NCI-H2227 treated with DMSO at 0.1 percent for 48 hours (cell line): ENCODE data around the gene SPRY2.
"Not testable (repeated sequence)": the region's sequence is repeated elsewhere in the genome, so short reads cannot be mapped to it uniquely, and the experiment has no call there.

ENCODE experiments used
- DNase-seq: peaks from one replicate; lab custom pipeline; 2025; lab: John Stamatoyannopoulos, UW

SPRY2 gene

DNA sequence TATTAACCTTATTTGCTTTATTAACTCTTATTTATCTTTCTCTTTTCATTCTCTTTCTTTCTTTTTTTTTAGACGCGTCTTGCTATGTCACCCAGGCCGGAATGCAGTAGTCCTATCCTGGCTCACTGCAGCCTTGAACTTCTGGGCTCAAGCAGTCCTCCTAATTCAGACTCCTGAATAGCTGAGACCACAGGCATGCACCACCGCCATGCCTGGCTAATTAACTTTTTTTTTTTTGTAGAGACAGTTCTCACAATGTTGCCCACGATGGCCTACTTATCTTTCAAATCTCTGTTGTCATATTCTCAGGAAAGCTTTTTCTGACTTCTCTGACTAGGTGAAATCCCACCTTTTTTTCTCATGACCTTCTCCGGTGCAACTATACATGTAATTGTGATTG lies 7.8 kb upstream of the SPRY2 start:
- no peak for DNase-seq

DNA sequence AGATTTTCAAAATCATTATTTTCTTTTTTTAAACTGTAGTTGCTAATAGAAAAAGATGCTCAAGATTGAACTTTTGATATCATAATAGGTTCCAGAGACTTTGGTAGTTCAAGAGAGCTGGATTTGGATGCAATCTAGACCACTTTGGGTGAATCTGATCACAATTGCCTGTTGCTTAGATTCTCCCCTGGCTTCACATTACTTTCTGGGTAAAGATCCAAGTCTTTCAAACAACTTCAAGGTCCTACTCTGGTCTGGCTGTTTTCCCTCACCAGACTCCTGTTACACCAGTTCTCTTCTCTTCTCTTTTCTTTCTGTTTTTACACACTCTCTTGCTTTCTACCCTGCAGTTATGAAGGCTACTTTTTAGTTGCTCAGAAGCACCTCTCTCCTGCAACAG lies 7.4 kb upstream of the SPRY2 start:
- DNase-seq = no peak

DNA sequence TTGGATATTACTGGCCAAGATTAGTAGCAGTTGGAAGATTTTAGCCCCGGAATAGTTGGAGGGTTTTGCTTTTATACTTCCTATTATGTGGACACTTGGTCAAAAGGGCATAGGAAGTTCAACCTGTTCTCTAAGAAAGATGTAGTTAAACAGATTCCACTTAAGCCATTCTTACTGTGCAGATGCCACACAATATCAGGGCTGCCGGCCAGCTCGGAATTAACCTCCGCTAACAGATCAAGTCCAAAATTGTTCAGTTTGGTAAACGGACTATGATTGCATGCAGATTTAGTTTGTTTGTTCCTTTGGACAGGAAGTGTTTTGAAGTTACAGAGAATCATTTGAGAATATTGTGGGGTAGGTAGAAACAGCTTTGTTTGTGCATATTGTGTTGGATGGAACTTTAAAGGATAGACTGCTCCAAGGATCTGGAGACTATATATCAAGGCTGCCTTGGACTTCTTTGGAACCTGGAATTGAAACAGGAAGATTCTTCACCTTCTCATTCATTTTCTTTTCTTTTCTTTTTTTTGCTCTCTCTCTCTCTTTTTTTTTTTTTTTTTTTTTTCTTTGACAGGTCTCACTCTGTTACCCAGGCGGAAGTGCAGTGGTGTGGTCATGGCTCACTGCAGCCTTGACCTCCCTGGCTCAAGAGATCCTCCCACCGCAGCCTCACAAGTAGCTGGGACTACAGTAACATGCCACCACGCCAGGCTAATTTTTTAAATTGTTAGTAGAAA lies 5.0 kb upstream of the SPRY2 start:
- no peak for DNase-seq

DNA sequence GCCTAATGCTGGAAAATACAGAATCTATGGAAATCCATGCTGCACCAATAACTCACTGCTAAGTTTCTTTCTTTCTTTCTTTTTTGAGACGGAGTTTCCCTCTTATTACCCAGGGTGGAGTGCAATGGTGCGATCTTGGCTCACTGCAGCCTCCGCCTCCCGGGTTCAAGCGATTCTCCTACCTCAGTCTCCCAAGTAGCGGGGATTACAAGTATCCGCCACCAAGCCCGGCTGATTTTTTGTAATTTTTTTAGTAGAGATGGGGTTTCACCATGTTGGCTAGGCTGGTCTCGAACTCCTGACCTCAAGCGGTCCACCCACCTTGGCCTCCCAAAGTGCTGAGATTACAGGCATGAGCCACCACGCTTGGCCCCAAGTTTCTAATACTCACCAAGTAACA lies 3.1 kb upstream of the SPRY2 start:
- not testable (repeated sequence) for DNase-seq

DNA sequence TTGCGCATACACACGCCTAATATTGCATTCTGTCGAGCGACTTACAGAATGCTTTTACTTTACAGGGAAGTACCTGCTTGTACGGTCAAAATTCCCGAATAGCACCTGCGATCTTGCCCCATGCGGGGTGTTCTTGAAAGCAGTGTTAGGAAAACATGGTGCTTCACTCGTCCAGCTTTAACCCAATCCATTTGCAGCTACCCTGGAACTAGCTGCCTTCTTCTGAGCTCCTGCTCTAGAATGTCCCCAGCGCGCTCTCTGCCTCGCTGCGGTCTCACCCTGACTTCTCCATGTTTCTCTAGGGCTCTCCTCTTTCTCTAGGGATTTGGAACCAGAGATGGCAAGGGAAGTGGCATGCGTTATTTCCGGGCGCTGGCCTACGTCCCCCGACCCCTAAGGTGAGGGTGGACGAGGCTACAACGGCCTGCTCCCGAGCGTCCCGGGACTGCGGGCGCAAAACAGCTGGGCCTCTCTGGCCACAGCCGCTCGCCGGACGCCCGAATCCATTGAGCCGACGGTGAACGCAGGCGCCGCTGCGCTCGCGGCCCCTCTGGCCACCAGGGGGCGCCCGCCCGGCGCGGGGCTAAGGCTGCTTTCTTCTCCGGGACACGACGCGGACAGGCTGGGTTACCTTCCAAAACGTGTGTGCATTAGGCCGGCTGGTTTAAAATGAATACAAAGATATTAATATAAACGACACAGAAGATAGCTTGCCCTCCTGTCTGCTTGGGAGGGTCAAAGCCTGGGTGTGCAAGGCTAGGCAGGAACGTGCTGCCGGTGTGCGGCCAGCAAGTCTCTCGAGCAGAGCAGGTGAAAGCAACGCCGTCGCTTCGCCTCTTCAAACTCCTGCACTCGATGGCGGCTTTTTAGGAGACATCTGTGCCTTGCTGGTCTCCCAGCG lies 1.8 kb upstream of the SPRY2 start:
- DNase-seq = peak; percentile 42

DNA sequence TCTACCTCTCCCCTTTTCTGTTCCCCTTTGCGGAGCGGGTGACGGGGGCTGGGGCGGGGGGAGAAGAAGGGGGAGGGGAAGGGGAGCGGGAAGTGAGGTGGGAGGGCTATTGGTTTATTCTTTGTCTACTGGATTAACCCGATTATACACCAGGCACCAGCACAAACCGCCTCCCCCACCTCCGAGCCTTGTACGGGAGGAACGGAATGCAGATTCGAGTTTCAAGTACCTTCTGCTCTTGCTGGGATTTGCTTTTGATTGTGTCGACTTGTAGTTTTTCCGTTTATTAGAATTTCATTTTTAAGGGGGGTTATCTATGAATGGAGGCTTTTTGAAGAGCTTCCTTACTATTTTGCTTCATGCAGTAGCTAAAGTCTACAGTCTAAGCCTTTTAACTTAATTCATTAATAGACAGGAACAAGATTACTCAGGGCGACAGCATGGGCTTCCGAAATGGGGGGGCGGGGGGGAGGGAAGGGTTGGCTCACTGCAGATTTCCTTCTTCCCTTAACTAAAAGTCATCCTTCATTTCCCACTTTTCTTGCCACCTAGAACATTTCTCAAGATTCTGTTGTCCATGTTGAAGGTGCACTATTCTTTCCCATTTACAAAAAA lies 937 bp upstream of the SPRY2 start:
- no peak for DNase-seq

DNA sequence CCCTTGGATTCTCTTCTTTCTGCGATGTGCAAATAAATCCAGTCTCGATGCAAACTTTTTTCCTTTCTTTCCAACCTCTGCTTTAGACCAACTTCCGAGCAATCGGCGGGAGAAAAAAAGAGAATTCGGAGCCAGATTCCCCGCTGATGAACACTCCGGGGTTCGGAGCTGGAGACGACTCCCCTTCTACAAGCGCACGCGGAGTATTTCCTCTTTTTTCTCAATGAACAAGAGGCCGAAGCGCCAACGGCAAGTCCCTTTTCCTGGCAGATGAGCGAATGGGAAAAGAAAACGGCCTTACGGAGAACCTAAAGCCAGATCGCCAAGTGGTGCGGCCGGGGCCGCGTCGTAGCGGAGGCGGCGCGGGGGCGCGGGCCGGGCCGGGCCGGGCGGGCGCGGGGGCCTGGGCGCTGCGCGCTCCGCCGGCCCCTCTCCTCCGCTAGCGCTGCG lies 250 bp downstream of the SPRY2 start:
- peak; percentile 24 for DNase-seq

DNA sequence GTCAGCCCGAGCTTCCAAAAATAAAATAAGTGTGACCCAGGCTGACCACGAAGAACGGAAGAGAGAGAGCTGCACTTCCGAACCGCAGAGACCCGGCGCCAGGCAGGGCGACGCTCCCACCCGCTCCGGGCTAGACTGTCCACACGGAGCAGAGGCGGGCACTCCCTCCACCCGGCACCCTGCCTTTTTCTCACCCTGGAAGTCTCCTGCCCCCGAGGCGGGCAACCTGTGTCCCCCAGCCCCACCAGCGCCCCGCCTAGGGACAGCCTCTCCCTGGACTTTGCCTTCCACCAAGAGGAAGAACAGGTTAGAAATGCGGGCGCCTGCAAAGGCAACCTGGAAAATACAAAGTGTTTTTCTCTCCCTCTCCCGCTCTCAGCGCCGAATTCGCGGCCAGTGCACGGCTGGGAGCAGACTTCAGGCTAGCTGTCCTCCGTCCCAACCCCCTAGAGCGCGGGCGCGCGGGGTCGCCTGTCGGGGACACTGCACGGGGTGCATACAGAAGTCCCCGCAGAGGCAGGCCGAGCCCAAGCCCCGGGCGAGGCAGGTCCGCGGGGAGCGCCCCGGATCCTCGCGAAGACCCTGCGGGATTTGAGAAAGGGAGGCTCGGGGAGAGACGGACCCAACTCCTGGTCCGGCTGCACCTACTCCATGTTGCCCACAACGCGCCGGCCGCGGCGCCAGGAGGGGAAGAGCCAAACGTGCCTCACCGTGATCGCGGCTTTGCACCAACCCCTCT lies 845 bp downstream of the SPRY2 start:
- peak; percentile 29 for DNase-seq

DNA sequence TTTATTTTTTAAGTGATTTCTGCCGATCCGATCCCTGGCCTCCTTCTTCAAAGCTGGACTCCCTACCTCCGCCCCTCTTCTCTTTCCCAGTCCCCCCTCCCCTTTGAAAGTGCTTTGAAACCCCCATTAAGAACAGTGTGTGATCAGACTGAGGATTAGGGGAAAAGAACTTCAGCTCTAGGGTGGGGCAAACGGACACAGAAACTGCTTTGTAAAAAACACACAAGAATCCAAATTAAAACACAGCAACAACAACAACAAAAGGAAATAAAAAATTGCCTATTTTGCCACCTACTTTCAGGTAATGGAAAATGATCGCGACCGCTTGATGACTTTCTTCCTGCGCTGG lies 1.4 kb downstream of the SPRY2 start:
- DNase-seq = peak; percentile 7

DNA sequence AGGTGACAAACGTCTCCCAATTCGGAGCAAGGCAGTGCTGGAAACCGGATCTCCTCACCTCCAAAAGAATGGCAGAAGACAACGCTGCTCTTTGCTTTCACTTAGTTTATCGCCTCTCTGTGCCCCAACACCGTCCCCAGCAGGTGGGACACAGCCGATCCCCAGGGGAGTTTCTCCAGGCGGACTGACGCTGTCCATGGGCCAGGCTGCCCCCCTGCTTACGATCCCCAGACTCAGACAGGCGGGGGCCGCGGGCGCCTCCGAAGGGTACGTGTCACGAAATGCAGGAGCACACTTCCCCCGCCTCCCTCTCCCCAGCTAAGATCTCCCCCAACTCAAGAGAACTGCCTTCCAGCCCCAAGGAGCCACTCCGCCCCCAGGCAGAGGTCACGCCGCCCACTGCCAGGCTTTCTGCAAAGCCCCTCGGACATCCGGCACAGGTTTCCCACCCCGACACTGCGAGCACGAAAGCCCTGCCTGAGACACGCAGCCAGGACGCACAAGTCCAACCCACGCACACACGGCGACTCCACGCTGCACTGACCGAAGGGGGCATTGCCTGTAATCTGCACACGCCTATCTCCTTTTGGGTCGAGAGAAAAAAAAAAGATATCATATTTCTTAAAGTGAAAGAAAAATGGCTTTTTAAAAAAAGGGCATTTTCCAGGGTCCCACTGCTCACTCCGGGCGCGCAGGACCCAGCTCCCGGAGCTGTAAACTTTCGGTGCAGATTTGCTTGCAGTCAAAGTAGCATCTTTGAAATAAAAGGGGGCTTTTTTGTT lies 2.0 kb downstream of the SPRY2 start:
- peak; percentile 11 for DNase-seq

DNA sequence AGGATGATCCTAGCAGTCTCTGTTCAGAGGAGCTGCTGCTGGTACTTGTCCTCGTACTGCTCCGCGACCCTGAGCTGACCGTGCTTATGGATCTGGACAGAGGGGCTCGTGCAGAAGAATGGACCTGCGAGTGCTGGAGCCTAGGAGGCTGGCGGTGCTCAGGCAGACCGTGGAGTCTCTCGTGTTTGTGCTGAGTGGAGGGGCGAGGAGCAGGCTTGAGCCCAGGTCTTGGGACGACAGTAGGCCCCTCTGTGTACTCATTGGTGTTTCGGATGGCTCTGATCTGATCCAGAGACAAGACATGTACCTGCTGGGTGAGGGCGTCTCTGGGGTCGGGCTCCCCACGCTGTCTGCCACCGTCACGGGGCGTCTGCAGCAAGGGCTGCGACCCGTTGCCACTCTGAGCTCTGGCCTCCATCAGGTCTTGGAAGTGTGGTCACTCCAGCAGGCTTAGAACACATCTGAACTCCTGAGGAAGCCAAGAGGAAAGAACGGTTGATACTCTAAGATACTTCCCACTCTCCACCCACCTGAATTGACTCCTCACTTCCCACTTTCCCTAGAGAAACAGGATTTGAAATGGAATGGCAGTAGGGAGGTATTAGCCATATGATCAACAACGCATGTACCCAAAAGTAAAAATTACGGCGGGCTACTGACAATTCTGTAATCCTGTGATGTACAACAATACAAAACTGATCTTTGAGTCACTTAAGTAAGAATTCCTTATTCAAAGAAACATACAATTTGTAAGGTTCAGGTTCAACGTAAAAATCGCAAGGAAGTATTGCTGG lies 3.4 kb downstream of the SPRY2 start:
- DNase-seq = no peak

DNA sequence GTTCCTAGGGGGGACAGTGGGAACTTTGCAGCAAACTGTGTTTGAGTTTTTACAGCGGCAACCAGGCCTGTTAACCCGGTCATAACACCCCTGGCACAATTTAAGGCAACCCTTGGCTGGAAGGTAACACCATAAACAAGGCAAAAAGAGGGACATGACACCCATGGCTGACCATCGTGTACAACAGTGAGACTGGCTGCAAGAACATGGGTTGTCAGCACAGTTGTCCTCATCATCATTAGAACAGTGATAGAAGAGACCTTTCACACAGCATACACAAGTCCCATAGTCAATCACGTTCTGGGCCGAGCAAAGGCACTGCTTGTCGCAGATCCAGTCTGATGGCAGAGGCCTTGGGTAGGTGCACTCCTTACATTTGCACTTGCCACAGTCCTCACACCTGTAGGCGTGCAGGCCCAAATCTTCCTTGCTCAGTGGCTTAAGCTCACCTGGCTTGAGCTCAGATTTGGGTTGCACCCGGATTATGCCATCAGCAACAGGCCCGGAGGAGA lies 4.1 kb downstream of the SPRY2 start:
- no peak for DNase-seq

DNA sequence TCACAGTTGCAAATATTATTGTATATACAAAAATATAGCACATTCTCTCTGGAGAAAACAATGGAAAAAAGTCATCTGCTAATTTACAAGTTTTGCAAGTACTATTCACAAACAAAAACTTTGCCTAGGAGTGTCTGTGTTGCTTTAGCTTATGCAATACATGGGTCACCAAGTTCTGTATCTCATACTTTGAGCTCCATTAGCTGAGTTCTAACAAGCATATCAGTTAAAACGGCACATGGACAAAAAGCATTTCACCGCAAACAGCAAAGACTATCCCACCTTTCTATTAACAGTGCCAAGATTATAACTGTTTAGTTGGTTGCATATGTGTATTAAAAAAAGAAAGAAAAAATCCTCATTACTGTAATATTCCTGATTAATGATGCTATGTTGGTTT lies 4.6 kb downstream of the SPRY2 start:
- no peak for DNase-seq

DNA sequence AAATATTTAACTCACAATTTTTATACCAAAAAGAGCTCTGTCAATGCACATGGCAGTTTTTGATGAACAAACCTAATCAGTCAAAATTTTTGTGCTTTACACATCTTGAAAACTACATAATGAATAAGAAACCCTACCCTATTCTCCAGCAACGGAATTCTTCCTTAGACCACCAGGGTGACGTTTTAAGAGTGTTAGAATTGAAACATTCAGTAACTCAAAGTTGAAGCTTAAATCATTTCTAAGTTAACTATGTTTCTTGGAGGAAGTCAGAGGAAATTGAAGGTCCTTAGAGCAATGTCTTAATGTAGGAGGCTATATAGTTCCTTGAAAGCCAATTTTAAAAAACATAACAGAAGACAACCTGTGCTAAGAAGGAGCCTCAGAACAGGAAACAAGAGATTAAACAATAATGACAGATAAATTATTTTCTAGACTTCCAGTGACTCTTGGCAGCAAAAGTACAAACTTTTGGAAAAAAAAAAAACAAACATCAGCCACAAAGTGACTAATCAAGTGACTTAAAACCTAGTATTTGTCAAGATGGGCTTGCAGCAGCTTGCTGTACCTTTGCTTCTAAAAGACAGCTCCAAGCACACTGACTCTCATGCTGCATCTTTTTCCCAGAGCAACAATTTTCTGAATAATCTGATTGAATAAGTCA lies 6.2 kb downstream of the SPRY2 start:
- no peak for DNase-seq

DNA sequence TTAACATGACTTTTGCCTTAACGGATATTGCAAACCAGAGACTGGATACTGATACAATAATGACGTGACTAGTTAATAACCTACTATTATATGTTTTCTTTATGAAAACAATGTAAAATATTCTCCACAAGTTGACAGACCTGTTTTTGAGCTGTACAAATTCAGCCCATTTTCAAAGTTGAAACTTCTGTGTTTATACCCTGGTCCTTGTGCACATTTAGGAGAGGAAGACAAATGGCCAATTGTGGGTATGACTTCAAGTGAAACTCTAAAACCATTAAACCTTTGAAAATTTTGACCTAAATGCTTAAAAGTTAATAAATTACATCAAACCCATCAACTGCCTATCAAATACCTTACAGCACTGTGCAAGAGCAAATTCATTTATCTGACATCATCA lies 8.9 kb downstream of the SPRY2 start:
- no peak for DNase-seq

DNA sequence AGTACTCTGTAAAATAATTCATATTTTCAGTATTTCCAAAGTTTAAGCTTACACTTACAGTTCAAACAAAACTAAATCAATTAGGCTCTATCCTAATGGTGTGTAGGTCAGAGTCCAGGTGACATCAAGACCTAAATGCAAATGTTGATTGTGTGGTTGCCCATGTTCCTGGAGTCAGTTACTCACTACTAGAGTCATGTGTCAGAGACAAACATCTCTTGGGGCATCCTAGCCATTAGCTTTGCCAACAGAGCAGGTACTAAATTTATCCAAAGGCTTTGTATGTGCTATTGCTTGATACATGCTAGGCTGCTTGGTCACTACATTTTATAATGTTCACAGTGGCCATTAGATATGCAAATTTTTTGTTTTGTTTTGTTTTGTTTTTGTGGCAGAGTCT lies 11.7 kb downstream of the SPRY2 start:
- DNase-seq = no peak

DNA sequence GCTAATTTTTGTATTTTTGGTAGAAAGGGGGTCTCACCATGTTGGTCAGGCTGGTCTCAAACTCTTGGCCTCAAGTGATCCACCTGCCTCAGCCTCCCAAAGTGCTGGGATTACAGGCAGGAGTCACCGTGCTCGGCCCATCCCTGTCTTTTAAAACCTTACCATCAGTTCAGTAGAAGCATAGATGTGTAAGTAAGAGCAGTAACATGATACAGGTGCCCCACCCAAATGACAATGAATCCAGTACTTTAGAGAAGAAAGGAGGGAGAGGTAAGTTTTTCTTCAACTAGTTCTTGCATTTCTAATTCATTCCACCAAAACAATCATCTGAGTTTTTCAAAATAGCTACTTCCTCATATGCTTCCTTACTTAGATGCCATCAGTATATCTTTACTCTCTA lies 21.9 kb downstream of the SPRY2 start:
- no peak for DNase-seq

DNA sequence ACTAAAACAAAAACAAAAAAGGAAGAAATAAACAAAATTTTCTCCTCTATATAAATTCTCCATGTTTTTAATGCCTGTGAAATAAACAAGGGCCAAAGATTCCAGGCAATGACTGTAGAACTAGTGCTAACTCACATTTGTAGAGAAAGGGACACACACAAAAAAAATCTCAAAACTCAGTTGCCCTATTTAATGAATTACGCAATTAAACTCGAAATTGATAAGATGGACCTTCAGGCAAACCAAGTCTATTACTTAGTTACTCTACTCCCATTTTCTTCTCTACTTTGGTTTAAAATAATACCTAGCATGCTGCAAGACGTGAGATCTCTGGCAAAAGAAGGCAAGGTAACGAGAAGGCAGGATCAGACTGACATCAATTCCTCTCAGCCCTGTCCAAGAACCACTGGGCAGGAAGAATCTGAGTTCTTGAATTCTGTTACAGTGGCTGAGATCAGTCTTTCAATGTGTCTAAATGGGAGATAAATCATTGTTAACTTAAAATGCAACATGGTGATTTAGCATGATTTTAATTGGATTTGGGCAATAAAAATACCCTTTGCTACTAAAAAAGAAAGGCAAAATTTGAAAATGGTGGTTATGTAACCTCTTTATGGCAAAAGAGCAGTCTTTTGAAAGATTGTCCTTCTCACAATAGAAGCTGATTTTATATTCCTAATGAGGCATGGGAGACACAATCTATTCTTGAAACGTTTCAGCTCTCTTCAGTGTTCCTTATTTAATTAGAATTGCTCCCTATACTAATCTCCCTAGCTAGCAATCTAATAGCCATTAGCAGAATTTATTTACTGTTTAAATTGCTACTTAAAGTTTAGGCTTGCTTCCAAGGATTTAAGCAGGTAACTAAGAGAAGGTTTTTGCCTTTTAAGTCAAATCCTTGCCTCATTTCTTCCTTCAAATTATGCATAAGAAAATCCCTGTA lies 25.9 kb downstream of the SPRY2 start:
- DNase-seq = no peak
